Fibroblast of lung (primary cell): Measurements from ENCODE around the gene WNT3A. TPM values are rescaled to one million over a fixed set of nuclear protein-coding genes. Genes with fewer than 3 reads are reported as not detected.

Source experiments
- DNase-seq, 2 donors: peaks; one replicate each; pipeline versions ENCODE4 v3.0.0 to v3.0.0-alpha.2; 2010; ENCODE audit warnings: low read depth in 2 of 2
- H2AFZ ChIP-seq: 2 replicates; pipeline ENCODE4 v1.5.1; 2012; ENCODE audit warnings: low read length, control low read depth, inconsistent platforms
- H3K27ac ChIP-seq: 2 replicates; pipeline ENCODE4 v1.5.1; 2011; ENCODE audit warnings: low read length, control low read depth; ENCODE audit not compliant: insufficient read depth
- H3K27me3 ChIP-seq: 2 replicates; pipeline ENCODE4 v1.5.1; 2011; ENCODE audit warnings: mild to moderate bottlenecking, low read length; ENCODE audit not compliant: control insufficient read depth, insufficient read depth
- H3K36me3 ChIP-seq: 2 replicates; pipeline ENCODE4 v1.5.1; 2011; ENCODE audit warnings: low read length; ENCODE audit not compliant: control insufficient read depth, insufficient read depth
- H3K4me1 ChIP-seq: 2 replicates; pipeline ENCODE4 v1.5.1; 2011; ENCODE audit warnings: low read length; ENCODE audit not compliant: control insufficient read depth, insufficient read depth; ENCODE audit errors: extremely low read depth
- H3K4me2 ChIP-seq: 2 replicates; pipeline ENCODE4 v1.5.1; 2011; ENCODE audit warnings: low read length, control low read depth; ENCODE audit not compliant: insufficient read depth; ENCODE audit errors: extremely low read depth
- H3K4me3 ChIP-seq, 4 experiments: fragments of 200-600 bp in 1 of 4; sonication (generic) in 1 of 4; replicated peaks in 1 of 4; 2 replicates each; pipeline ENCODE4 v1.5.1; 2011 to 2016; ENCODE audit warnings: low read length in 4 of 4, low read depth in 3 of 4, mild to moderate bottlenecking in 3 of 4, control low read depth in 2 of 4, inconsistent platforms in 1 of 4, mixed read lengths in 1 of 4; ENCODE audit not compliant: insufficient read depth in 1 of 4; ENCODE audit errors: control extremely low read depth in 1 of 4
- H3K79me2 ChIP-seq: 2 replicates; pipeline ENCODE4 v1.5.1; 2012; ENCODE audit warnings: mild to moderate bottlenecking, low read length, inconsistent platforms; ENCODE audit not compliant: control insufficient read depth, insufficient read depth
- H3K9ac ChIP-seq: 2 replicates; pipeline ENCODE4 v1.5.1; 2011; ENCODE audit warnings: mild to moderate bottlenecking, low read length, control low read depth; ENCODE audit not compliant: insufficient read depth
- H3K9me3 ChIP-seq: 2 replicates; pipeline ENCODE4 v1.5.1; 2012; ENCODE audit warnings: low read depth, low read length; ENCODE audit not compliant: control insufficient read depth, insufficient read depth
- H4K20me1 ChIP-seq: 2 replicates; pipeline ENCODE4 v1.5.1; 2011; ENCODE audit warnings: low read length; ENCODE audit not compliant: control insufficient read depth, insufficient read depth; ENCODE audit errors: extremely low read depth
- CTCF ChIP-seq, 2 donors: IDR thresholded peaks in 1 of 2; conservative IDR thresholded peaks in 1 of 2; 1 replicate in 1 of 2; 2 replicates in 1 of 2; pipeline ENCODE4 v1.5.1; 2011 to 2012; ENCODE audit warnings: low read length in 2 of 2, control low read depth in 1 of 2, inconsistent platforms in 1 of 2, low read depth in 1 of 2, mild to moderate bottlenecking in 1 of 2
- EZH2 ChIP-seq: IDR thresholded peaks from 2 replicates; pipeline ENCODE4 v1.5.1; 2012; ENCODE audit warnings: low read length, control low read depth, mild to moderate bottlenecking; ENCODE audit errors: missing control alignments
- polyA plus RNA-seq, 2 donors: library from polyadenylated mRNA; depleted of rRNA in 1 of 2; stranded (reverse) in 1 of 2; unstranded in 1 of 2; fragments of >200 nt; gene quantifications; 2 replicates each; pipeline ENCODE4 v1.2.1, GENCODE V29; 2011 to 2012; ENCODE audit warnings: missing spikeins in 1 of 2
- total RNA-seq: library from RNA; depleted of rRNA; stranded (reverse); fragments of >200 nt; gene quantifications from 2 replicates; pipeline ENCODE4 v1.2.1, GENCODE V29; 2014

WNT3A gene
- total and polyA plus RNA-seq, 2 donors (not counting 1 experiment from before 2014, with no cell fraction given): not detected

GRCh38 chr1:228101994-228102790 is 95.4 kb downstream of the WNT3A start:
- no peaks in the 10 kb centered on the region for H3K27me3 ChIP-seq
- peak overlapping the region; percentile 28 for H3K4me2 ChIP-seq
- peak in 1 of 2 donors; percentile 21 for DNase-seq
- H3K27ac ChIP-seq: no peak overlapping the region
- H3K4me3 ChIP-seq: peak overlapping the region; percentile 49 to 83 (median 66)
- H3K36me3 ChIP-seq: peaks cover 40% of the 10 kb centered on the region
- peaks cover 39% of the 10 kb centered on the region for H3K79me2 ChIP-seq
- no peaks in the 10 kb centered on the region for H3K4me1 ChIP-seq
- no peaks in the 10 kb centered on the region for H4K20me1 ChIP-seq
- H3K9ac ChIP-seq: peak overlapping the region; percentile 74
- no peak overlapping the region for H2AFZ ChIP-seq
- TF ChIP-seq EZH2: no peak
- TF ChIP-seq CTCF (conservative IDR thresholded peaks at IDR 0.05 in 1 of 2, IDR thresholded peaks at IDR 0.05 in 1 of 2; ENCODE audit: low read depth in 1 of 2, low read length in 2 of 2): peak; percentile 6 to 9
- H3K9me3 ChIP-seq: no peaks in the 10 kb centered on the region

GRCh38 chr1:228102791-228103620 is 96.2 kb downstream of the WNT3A start, which contains the start of gene C1orf35:
TSS of gene C1orf35 (minus strand) at chr1:228103325. CDS start at chr1:228103227, 98 bp downstream.
- Histone ChIP-seq H3K79me2 (peaks cover 33% of the 10 kb centered on the region), H3K9ac (peak within 1 kb of the TSS; percentile 74)

More at GRCh38 chr1:228102791-228103620, 96.2 kb downstream of the WNT3A start, which contains the start of gene C1orf35:
- H3K9me3 ChIP-seq: no peaks in the 10 kb centered on the region
- no peaks in the 10 kb centered on the region for H4K20me1 ChIP-seq
- no peaks in the 10 kb centered on the region for H3K27me3 ChIP-seq
- H2AFZ ChIP-seq: peak within 1 kb of the TSS; percentile 79
- peak within 1 kb of the TSS; percentile 59 to 93 (median 76) for H3K4me3 ChIP-seq
- peaks cover 34% of the 10 kb centered on the region for H3K36me3 ChIP-seq
- peak within 1 kb of the TSS; percentile 62 for H3K27ac ChIP-seq
- peak; percentile 86 to 90 for DNase-seq
- no peaks in the 10 kb centered on the region for H3K4me1 ChIP-seq
- H3K4me2 ChIP-seq: peak within 1 kb of the TSS; percentile 40
- no peak for TF ChIP-seq CTCF (conservative IDR thresholded peaks at IDR 0.05 in 1 of 2, IDR thresholded peaks at IDR 0.05 in 1 of 2; ENCODE audit: low read depth in 1 of 2, low read length in 2 of 2)
